ENCODE measurements around the gene CDH12. TPM values are rescaled to one million over a fixed set of nuclear protein-coding genes. Genes with fewer than 3 reads are reported as not detected.

The CDH12 gene
- total RNA-seq, 1 experiment from 2014 or later = not detected

DNA sequence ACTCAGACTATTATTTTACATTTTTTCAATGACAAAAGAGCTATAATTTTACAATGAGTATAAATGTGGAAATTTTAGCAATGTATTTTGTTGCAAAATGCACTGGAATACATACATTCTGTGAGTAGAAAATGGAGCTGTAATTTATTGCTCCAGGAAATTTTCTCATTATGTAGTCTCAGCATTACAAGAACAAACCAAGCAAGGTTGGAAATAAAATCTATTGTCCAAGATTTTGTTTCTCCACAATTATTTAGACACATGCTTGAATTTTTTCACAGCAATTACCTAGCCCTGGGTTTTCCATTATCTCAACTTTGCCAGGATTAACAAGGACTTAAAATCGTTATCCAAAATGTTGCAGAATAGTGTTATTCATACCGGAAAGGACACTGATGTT, 820.1 kb downstream of the CDH12 start:
- Histone ChIP-seq H4K8ac (replicated peaks; ENCODE audit: insufficient read length, low read depth, low read length) (no peak overlapping the region), H3K14ac (ENCODE audit: insufficient read depth, low read length) (no peak overlapping the region), H3K4me1 (ENCODE audit: insufficient read depth, low read length) (no peaks in the 10 kb centered on the region), H4K20me1 (ENCODE audit: control insufficient read depth, insufficient read depth, insufficient read length) (no peaks in the 10 kb centered on the region), H2BK20ac (ENCODE audit: low read depth, low read length, poor library complexity, severe bottlenecking) (no peak overlapping the region), H3K18ac (ENCODE audit: insufficient read length, low read depth, low read length) (no peak overlapping the region), H3K4me2 (ENCODE audit: insufficient read depth, insufficient read length, low read length) (no peak overlapping the region), H2BK15ac (ENCODE audit: low read depth, low read length) (no peak overlapping the region), H3K27me3 (ENCODE audit: insufficient read depth, low read length) (no peaks in the 10 kb centered on the region), H2BK12ac (ENCODE audit: insufficient read length, low read depth, low read length) (no peak overlapping the region), H2BK120ac (ENCODE audit: low read depth, low read length, poor library complexity, severe bottlenecking) (no peak overlapping the region), H2AK5ac (ENCODE audit: insufficient read length, low read length) (no peak overlapping the region), H3K9ac (ENCODE audit: extremely low read depth, insufficient read length, low read length) (no peak overlapping the region), H3K79me1 (ENCODE audit: insufficient read depth, low read depth, low read length, poor library complexity, severe bottlenecking) (no peaks in the 10 kb centered on the region), H3T11ph (ENCODE audit: low read length) (no peak overlapping the region), H2BK5ac (ENCODE audit: insufficient read length, low read length) (no peak overlapping the region), H3K23me2 (ENCODE audit: insufficient read length, low read depth, low read length, poor library complexity, severe bottlenecking) (no peaks in the 10 kb centered on the region), H4K5ac (ENCODE audit: insufficient read length, low read depth, low read length) (no peak overlapping the region), H3K4ac (ENCODE audit: low read depth, low read length) (no peak overlapping the region), H3K23ac (ENCODE audit: insufficient read length, low read depth, low read length) (no peak overlapping the region), H3K79me2 (ENCODE audit: insufficient read depth, low read length) (no peaks in the 10 kb centered on the region), H2AFZ (ENCODE audit: low read length) (no peak overlapping the region), H3K56ac (ENCODE audit: insufficient read length, low read depth, low read length) (no peak overlapping the region), H3K27ac (ENCODE audit: insufficient read length, low read depth, low read length) (no peak overlapping the region), H3K9me3 (ENCODE audit: control insufficient read depth, low read depth, low read length) (no peaks in the 10 kb centered on the region), H4K91ac (ENCODE audit: insufficient read length, low read depth, low read length) (no peak overlapping the region)
- TF ChIP-seq, protein P1, sequence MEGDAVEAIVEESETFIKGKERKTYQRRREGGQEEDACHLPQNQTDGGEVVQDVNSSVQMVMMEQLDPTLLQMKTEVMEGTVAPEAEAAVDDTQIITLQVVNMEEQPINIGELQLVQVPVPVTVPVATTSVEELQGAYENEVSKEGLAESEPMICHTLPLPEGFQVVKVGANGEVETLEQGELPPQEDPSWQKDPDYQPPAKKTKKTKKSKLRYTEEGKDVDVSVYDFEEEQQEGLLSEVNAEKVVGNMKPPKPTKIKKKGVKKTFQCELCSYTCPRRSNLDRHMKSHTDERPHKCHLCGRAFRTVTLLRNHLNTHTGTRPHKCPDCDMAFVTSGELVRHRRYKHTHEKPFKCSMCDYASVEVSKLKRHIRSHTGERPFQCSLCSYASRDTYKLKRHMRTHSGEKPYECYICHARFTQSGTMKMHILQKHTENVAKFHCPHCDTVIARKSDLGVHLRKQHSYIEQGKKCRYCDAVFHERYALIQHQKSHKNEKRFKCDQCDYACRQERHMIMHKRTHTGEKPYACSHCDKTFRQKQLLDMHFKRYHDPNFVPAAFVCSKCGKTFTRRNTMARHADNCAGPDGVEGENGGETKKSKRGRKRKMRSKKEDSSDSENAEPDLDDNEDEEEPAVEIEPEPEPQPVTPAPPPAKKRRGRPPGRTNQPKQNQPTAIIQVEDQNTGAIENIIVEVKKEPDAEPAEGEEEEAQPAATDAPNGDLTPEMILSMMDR (conservative IDR thresholded peaks at IDR 0.05) = no peak
- Mint-ChIP-seq H3K36me3 (ENCODE audit: insufficient read depth in 1 of 3, low read depth in 3 of 3) (peaks cover 0 to 4% (median 3%) of the 10 kb centered on the region in 3 experiments; a peak in 2 of 7 replicates), H3K9me3 (peaks cover 3 to 6% of the 10 kb centered on the region in 2 experiments; a peak in 3 of 5 replicates), H3K27me3 (ENCODE audit: low read depth) (no peaks in the 10 kb centered on the region), H3K4me3 (no peak overlapping the region), H3K4me1 (no peaks in the 10 kb centered on the region), H3K27ac (no peak overlapping the region)
- no peak for DNase-seq
- no CpG with 5 or more reads among the region's 2 CpGs for WGBS (ENCODE audit: extremely low coverage, insufficient read length, low lambda C conversion rate)
